Vagina (tissue), 2 donors: ENCODE results near the gene MGAT5.

ENCODE experiments used
- POLR2A ChIP-seq, 2 donors: fragments of 450-650 bp; IDR thresholded peaks; one replicate each; pipeline ENCODE4 v1.6.1; 2017; ENCODE audit warnings: antibody characterized with exemption in 2 of 2, mild to moderate bottlenecking in 2 of 2, moderate library complexity in 2 of 2
- POLR2AphosphoS5 ChIP-seq, 2 donors: sonication (generic); formaldehyde crosslinking; IDR thresholded peaks; one replicate each; pipeline ENCODE4 v1.9.0; 2017; ENCODE audit warnings: antibody characterized with exemption in 2 of 2, mild to moderate bottlenecking in 2 of 2, low read depth in 1 of 2; ENCODE audit not compliant: insufficient read depth in 1 of 2
- TF ChIP-seq, protein P1 (sequence below), 3 experiments: fragments of 450-650 bp in 2 of 3; fragments of 200-600 bp in 1 of 3; sonication (generic) in 1 of 3; IDR thresholded peaks; one replicate each; pipeline ENCODE4 v1.5.1; 2017 to 2019; ENCODE audit warnings: antibody characterized with exemption in 3 of 3, mild to moderate bottlenecking in 2 of 3, moderate library complexity in 2 of 3

DNA sequence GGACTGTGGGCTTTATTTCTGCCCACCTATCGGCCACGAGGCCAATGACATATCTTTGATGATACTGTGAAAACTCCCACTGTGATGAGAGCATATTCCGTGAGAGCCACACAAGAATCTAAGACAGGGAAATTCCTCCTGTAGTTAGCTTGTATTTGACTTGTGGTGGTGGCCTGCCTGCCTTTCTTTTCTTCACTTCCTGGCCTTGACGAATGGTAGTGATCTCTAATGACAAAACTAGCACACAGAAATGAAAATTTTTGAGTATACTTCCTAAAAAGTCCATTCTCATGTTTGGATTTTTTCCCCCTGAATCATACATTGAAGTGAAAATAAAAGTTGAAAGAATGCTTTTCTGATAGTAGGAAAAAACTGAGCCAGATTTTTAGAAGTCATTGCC, 94.4 kb downstream of the MGAT5 start:
- TF ChIP-seq, protein P1, sequence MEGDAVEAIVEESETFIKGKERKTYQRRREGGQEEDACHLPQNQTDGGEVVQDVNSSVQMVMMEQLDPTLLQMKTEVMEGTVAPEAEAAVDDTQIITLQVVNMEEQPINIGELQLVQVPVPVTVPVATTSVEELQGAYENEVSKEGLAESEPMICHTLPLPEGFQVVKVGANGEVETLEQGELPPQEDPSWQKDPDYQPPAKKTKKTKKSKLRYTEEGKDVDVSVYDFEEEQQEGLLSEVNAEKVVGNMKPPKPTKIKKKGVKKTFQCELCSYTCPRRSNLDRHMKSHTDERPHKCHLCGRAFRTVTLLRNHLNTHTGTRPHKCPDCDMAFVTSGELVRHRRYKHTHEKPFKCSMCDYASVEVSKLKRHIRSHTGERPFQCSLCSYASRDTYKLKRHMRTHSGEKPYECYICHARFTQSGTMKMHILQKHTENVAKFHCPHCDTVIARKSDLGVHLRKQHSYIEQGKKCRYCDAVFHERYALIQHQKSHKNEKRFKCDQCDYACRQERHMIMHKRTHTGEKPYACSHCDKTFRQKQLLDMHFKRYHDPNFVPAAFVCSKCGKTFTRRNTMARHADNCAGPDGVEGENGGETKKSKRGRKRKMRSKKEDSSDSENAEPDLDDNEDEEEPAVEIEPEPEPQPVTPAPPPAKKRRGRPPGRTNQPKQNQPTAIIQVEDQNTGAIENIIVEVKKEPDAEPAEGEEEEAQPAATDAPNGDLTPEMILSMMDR (IDR thresholded peaks at IDR 0.05), result no peak
- TF ChIP-seq POLR2A (IDR thresholded peaks at IDR 0.05) (no peak), POLR2AphosphoS5 (IDR thresholded peaks at IDR 0.05; ENCODE audit: insufficient read depth in 1 of 2, low read depth in 1 of 2) (no peak)
